Activated CD4-positive, CD25-positive, alpha-beta regulatory T cell treated with anti-CD3 and anti-CD28 coated beads, Interleukin-2, amount 50 U/mL, for 24 hours (primary cell): ENCODE measurements around the gene MORC3.
"Not testable (repeated sequence)": the region's sequence is repeated elsewhere in the genome, so short reads cannot be mapped to it uniquely, and the experiment has no call there.

Source experiments
- ATAC-seq, 2 donors: fragments of 150-1000 bp; cut with Tn5 transposase; one replicate each; pipeline ENCODE4 v1.10.0; 2021; ENCODE audit warnings: mild to moderate bottlenecking in 1 of 2, moderate library complexity in 1 of 2

MORC3 gene

GRCh38 chr21:36319767-36320420, at the start of gene MORC3:
TSS of gene MORC3 (plus strand) at chr21:36320197. CDS start at chr21:36320265, 68 bp downstream.
- peak; percentile 89 to 92 for ATAC-seq

- not testable (repeated sequence) for ATAC-seq
Measured at GRCh38 chr21:36270786-36271695, 49.0 kb upstream of the MORC3 start.

GRCh38 chr21:36274128-36274527, 45.9 kb upstream of the MORC3 start:
- no peak for ATAC-seq

GRCh38 chr21:36282568-36283230, 37.3 kb upstream of the MORC3 start:
- no peak for ATAC-seq

GRCh38 chr21:36283231-36283622, 36.8 kb upstream of the MORC3 start:
- not testable (repeated sequence) for ATAC-seq

- ATAC-seq, result peak; percentile 90
Measured at GRCh38 chr21:36288651-36289243, 31.2 kb upstream of the MORC3 start.

GRCh38 chr21:36291509-36291908, 28.5 kb upstream of the MORC3 start:
- no peak for ATAC-seq

- no peak for ATAC-seq
Measured at GRCh38 chr21:36297406-36297937, 22.5 kb upstream of the MORC3 start.

- ATAC-seq, result peak; percentile 96 to 98
Measured at GRCh38 chr21:36297938-36298572, 21.9 kb upstream of the MORC3 start.

- no peak for ATAC-seq
Measured at GRCh38 chr21:36306872-36307534, 13.0 kb upstream of the MORC3 start.

GRCh38 chr21:36310016-36310415, 10.0 kb upstream of the MORC3 start:
- ATAC-seq, result peak; percentile 98 to 99

- ATAC-seq, result not testable (repeated sequence)
Measured at GRCh38 chr21:36313446-36313845, 6.6 kb upstream of the MORC3 start.

- not testable (repeated sequence) for ATAC-seq
Measured at GRCh38 chr21:36316045-36316444, 4.0 kb upstream of the MORC3 start.

GRCh38 chr21:36316872-36317484, 3.0 kb upstream of the MORC3 start:
- no peak for ATAC-seq

- not testable (repeated sequence) for ATAC-seq
Measured at GRCh38 chr21:36319406-36319766, 611 bp upstream of the MORC3 start.

GRCh38 chr21:36320421-36321324, 676 bp downstream of the MORC3 start:
- peak; percentile 59 to 64 for ATAC-seq

GRCh38 chr21:36321325-36322082, 1.5 kb downstream of the MORC3 start:
- no peak for ATAC-seq

- no peak for ATAC-seq
Measured at GRCh38 chr21:36322083-36322424, 2.1 kb downstream of the MORC3 start.

- ATAC-seq, result no peak
Measured at GRCh38 chr21:36323032-36323431, 3.0 kb downstream of the MORC3 start.
